Smooth muscle cell (in vitro differentiated cells): ENCODE data around the gene ITGAE. TPM values are rescaled to one million over a fixed set of nuclear protein-coding genes. Genes with fewer than 3 reads are reported as not detected.

ENCODE experiments used
- DNase-seq: peaks from one replicate; lab custom pipeline; 2025; ENCODE audit not compliant: unreplicated experiment; lab: John Stamatoyannopoulos, UW
- H2AFZ ChIP-seq: fragments of 200-600 bp; sonication (generic); 2 replicates; pipeline ENCODE4 v1.6.0; 2016; ENCODE audit warnings: antibody characterized with exemption, low read depth, mild to moderate bottlenecking
- H3F3A ChIP-seq: fragments of 200-600 bp; sonication (generic); 2 replicates; pipeline ENCODE4 v1.6.0; 2017; ENCODE audit warnings: antibody characterized with exemption, low read depth
- H3K27ac ChIP-seq: fragments of 200-600 bp; sonication (generic); 2 replicates; pipeline ENCODE4 v1.5.1; 2016; ENCODE audit warnings: low read depth, mild to moderate bottlenecking
- H3K27me3 ChIP-seq: fragments of 200-600 bp; sonication (generic); 2 replicates; pipeline ENCODE4 v1.6.1; 2016; ENCODE audit warnings: low read depth, mild to moderate bottlenecking
- H3K36me3 ChIP-seq: fragments of 200-600 bp; sonication (generic); 2 replicates; pipeline ENCODE4 v1.5.1; 2016; ENCODE audit warnings: low read depth
- H3K4me1 ChIP-seq: fragments of 200-600 bp; sonication (generic); 2 replicates; pipeline ENCODE4 v1.5.1; 2016; ENCODE audit warnings: low read depth
- H3K4me2 ChIP-seq: fragments of 200-600 bp; sonication (generic); 2 replicates; pipeline ENCODE4 v1.6.0; 2016; ENCODE audit warnings: mild to moderate bottlenecking
- H3K4me3 ChIP-seq: fragments of 200-600 bp; sonication (generic); 2 replicates; pipeline ENCODE4 v1.5.1; 2016; ENCODE audit warnings: mild to moderate bottlenecking
- H3K79me2 ChIP-seq: fragments of 200-600 bp; sonication (generic); 2 replicates; pipeline ENCODE4 v1.6.0; 2016; ENCODE audit warnings: low read depth, mild to moderate bottlenecking
- H3K9ac ChIP-seq: fragments of 200-600 bp; sonication (generic); 2 replicates; pipeline ENCODE4 v1.6.0; 2016; ENCODE audit warnings: low read depth
- H3K9me3 ChIP-seq: fragments of 200-600 bp; sonication (generic); replicated peaks from 2 replicates; pipeline ENCODE4 v1.5.1; 2016; ENCODE audit warnings: low read depth
- H4K20me1 ChIP-seq: fragments of 200-600 bp; sonication (generic); 2 replicates; pipeline ENCODE4 v1.6.0; 2016; ENCODE audit warnings: low read depth
- WGBS: methylation state at CpG from one replicate; pipeline ENCODE4 v1.1.7; 2016; ENCODE audit warnings: low lambda C conversion rate; 5-methylcytosine and 5-hydroxymethylcytosine counted together
- polyA plus RNA-seq: library from polyadenylated mRNA; unstranded; fragments of >200 nt; fragmentation: Nextera tagmentation; extraction: Ambion mirVana; gene quantifications from 2 replicates; pipeline ENCODE4 v1.2.1, GENCODE V29; 2016
- total RNA-seq: library from RNA; depleted of rRNA; stranded (reverse); fragments of >200 nt; gene quantifications from 2 replicates; pipeline ENCODE4 v1.2.3, GENCODE V29; 2014
- TF ChIP-seq, protein P1 (sequence below): fragments of 200-600 bp; sonication (generic); IDR thresholded peaks from 2 replicates; pipeline ENCODE4 v1.5.1; 2017; ENCODE audit warnings: borderline replicate concordance, mild to moderate bottlenecking, antibody characterized with exemption; ENCODE audit not compliant: insufficient read depth, poor library complexity, severe bottlenecking

Gene ITGAE
- total and polyA plus RNA-seq, 2 experiments from 2014 or later = 43.8 to 66.7 TPM

GRCh38 chr17:3754066-3754457, 46.9 kb downstream of the ITGAE start:
- no peak for DNase-seq
- H3K27me3 ChIP-seq = no peaks in the 10 kb centered on the region
- no peaks in the 10 kb centered on the region for H3K79me2 ChIP-seq
- TF ChIP-seq, protein P1, sequence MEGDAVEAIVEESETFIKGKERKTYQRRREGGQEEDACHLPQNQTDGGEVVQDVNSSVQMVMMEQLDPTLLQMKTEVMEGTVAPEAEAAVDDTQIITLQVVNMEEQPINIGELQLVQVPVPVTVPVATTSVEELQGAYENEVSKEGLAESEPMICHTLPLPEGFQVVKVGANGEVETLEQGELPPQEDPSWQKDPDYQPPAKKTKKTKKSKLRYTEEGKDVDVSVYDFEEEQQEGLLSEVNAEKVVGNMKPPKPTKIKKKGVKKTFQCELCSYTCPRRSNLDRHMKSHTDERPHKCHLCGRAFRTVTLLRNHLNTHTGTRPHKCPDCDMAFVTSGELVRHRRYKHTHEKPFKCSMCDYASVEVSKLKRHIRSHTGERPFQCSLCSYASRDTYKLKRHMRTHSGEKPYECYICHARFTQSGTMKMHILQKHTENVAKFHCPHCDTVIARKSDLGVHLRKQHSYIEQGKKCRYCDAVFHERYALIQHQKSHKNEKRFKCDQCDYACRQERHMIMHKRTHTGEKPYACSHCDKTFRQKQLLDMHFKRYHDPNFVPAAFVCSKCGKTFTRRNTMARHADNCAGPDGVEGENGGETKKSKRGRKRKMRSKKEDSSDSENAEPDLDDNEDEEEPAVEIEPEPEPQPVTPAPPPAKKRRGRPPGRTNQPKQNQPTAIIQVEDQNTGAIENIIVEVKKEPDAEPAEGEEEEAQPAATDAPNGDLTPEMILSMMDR = no peak
- H3K4me3 ChIP-seq = no peak overlapping the region
- no peaks in the 10 kb centered on the region for H4K20me1 ChIP-seq
- H3K9ac ChIP-seq = no peak overlapping the region
- H3K4me1 ChIP-seq = no peaks in the 10 kb centered on the region
- no peak overlapping the region for H3K27ac ChIP-seq
- no peaks in the 10 kb centered on the region for H3K36me3 ChIP-seq
- H2AFZ ChIP-seq = no peak overlapping the region
- no peaks in the 10 kb centered on the region for H3K9me3 ChIP-seq
- WGBS = 90% methylated on average over 18 of the region's 18 CpGs
- H3K4me2 ChIP-seq = no peak overlapping the region
- H3F3A ChIP-seq = no peaks in the 10 kb centered on the region

DNA sequence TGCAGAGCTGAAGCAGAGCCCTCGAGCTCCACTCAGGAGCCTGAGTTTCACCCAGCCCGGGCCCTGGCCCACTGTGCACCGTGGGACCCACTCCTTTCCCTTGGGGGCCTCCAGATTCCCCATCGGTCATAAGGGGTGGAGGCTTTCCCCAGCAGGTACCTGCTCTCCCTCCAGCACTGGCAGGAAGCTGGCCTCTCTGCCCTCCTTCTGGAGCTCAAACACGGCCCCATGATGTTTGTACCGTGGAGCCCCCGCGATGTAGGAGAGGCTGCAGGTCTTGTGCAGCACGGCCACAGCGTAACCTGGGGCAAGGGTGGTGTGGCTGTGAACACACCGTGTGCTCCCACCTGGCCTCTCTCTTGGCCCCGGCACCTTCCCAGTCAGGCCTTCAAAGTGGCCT, 47.4 kb downstream of the ITGAE start:
- 91% methylated on average over 12 of the region's 12 CpGs for WGBS
- H3K4me2 ChIP-seq = no peak overlapping the region
- no peaks in the 10 kb centered on the region for H3K4me1 ChIP-seq

GRCh38 chr17:3751836-3752235, 49.2 kb downstream of the ITGAE start:
- Histone ChIP-seq H4K20me1 (no peaks in the 10 kb centered on the region), H3K79me2 (no peaks in the 10 kb centered on the region)
- WGBS = 96% methylated on average over 15 of the region's 15 CpGs

More for the DNA sequence above, 47.4 kb downstream of the ITGAE start:
- H3F3A ChIP-seq = no peaks in the 10 kb centered on the region
- no peaks in the 10 kb centered on the region for H3K27me3 ChIP-seq
- no peak for DNase-seq
- no peaks in the 10 kb centered on the region for H3K36me3 ChIP-seq
- TF ChIP-seq, protein P1 = no peak
- H3K9ac ChIP-seq = no peak overlapping the region
- no peak overlapping the region for H2AFZ ChIP-seq
- H3K79me2 ChIP-seq = no peaks in the 10 kb centered on the region
- H3K9me3 ChIP-seq = no peaks in the 10 kb centered on the region
- H3K27ac ChIP-seq = no peak overlapping the region
- H3K4me3 ChIP-seq = no peak overlapping the region
- H4K20me1 ChIP-seq = no peaks in the 10 kb centered on the region

DNA sequence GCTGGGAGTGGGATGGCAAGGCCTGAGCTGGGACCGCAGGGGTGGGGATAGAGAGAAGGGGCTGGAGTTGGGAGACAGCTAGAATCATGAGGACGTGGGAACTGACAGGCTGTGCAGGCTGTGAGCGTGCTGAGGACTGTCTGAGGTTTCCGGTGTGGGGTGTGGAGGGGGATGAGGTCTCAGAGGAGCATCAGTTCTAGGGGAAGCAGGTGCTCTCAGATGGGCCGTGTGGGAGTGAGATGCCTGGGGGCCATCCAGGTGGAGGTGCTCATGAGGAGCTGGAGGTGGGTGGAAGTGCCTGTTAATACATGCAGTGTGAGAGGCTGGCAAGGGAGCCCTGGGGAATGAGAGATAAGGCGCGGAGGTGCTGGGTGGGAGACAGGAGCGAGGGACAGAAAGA, 50.1 kb downstream of the ITGAE start:
- WGBS = 90% methylated on average over 8 of the region's 8 CpGs
- Histone ChIP-seq H3F3A (no peaks in the 10 kb centered on the region), H3K4me1 (no peaks in the 10 kb centered on the region)

More at GRCh38 chr17:3751836-3752235, 49.2 kb downstream of the ITGAE start:
- H3K36me3 ChIP-seq = no peaks in the 10 kb centered on the region
- DNase-seq = no peak
- no peaks in the 10 kb centered on the region for H3K27me3 ChIP-seq
- TF ChIP-seq, protein P1 = no peak
- H3K9ac ChIP-seq = no peak overlapping the region
- no peaks in the 10 kb centered on the region for H3K4me1 ChIP-seq
- no peaks in the 10 kb centered on the region for H3K9me3 ChIP-seq
- no peak overlapping the region for H2AFZ ChIP-seq
- no peaks in the 10 kb centered on the region for H3F3A ChIP-seq
- no peak overlapping the region for H3K4me2 ChIP-seq
- no peak overlapping the region for H3K27ac ChIP-seq
- no peak overlapping the region for H3K4me3 ChIP-seq

More for the DNA sequence above, 50.1 kb downstream of the ITGAE start:
- no peak for DNase-seq
- H3K9me3 ChIP-seq = no peaks in the 10 kb centered on the region
- no peak overlapping the region for H2AFZ ChIP-seq
- TF ChIP-seq, protein P1 = no peak
- no peak overlapping the region for H3K9ac ChIP-seq
- no peaks in the 10 kb centered on the region for H3K79me2 ChIP-seq
- H3K4me2 ChIP-seq = no peak overlapping the region
- H4K20me1 ChIP-seq = no peaks in the 10 kb centered on the region
- no peaks in the 10 kb centered on the region for H3K36me3 ChIP-seq
- no peaks in the 10 kb centered on the region for H3K27me3 ChIP-seq
- H3K4me3 ChIP-seq = no peak overlapping the region
- no peak overlapping the region for H3K27ac ChIP-seq
